Iris pigment epithelial cell (primary cell): Measurements from ENCODE around the gene FYB2.

Source experiments
- DNase-seq: peaks from one replicate; pipeline ENCODE4 v3.0.0-alpha.2; 2011; ENCODE audit warnings: low read depth

Gene FYB2

GRCh38 chr1:56709995-56710394 is 109.2 kb downstream of the FYB2 start:
- DNase-seq = no peak

GRCh38 chr1:56709269-56709880 is 109.8 kb downstream of the FYB2 start:
- DNase-seq = peak; percentile 49

GRCh38 chr1:56707379-56707778 is 111.8 kb downstream of the FYB2 start:
- no peak for DNase-seq

- no peak for DNase-seq
These were observed 115.5 kb downstream of the FYB2 start for GRCh38 chr1:56703747-56704146.

GRCh38 chr1:56696663-56697062 is 122.5 kb downstream of the FYB2 start:
- no peak for DNase-seq

- DNase-seq = peak; percentile 77
These were observed 130.6 kb downstream of the FYB2 start for GRCh38 chr1:56688522-56689026.

- peak; percentile 49 for DNase-seq
These were observed 133.0 kb downstream of the FYB2 start for GRCh38 chr1:56686169-56686568.

GRCh38 chr1:56683569-56683968 is 135.6 kb downstream of the FYB2 start:
- DNase-seq = no peak

- DNase-seq = peak; percentile 93
These were observed 142.6 kb downstream of the FYB2 start for GRCh38 chr1:56676571-56677035.

- no peak for DNase-seq
These were observed 143.4 kb downstream of the FYB2 start for GRCh38 chr1:56675763-56676162.

- no peak for DNase-seq
These were observed 146.6 kb downstream of the FYB2 start for GRCh38 chr1:56672579-56672978.

GRCh38 chr1:56671542-56671941 is 147.7 kb downstream of the FYB2 start:
- DNase-seq = no peak

- DNase-seq = no peak
These were observed 148.1 kb downstream of the FYB2 start for GRCh38 chr1:56671085-56671484.

GRCh38 chr1:56670350-56670749 is 148.9 kb downstream of the FYB2 start:
- no peak for DNase-seq
